PC-9 (cell line): ENCODE measurements around the gene VDR.

ENCODE experiments used
- EZH2 ChIP-seq: fragments of 200-600 bp; sonication (generic); IDR thresholded peaks from 2 replicates; pipeline ENCODE4 v1.8.0; 2017; ENCODE audit warnings: antibody characterized with exemption, low read depth
- TF ChIP-seq, protein P1 (sequence below): fragments of 200-600 bp; sonication (generic); conservative IDR thresholded peaks from 2 replicates; pipeline ENCODE4 v1.6.1; 2017; ENCODE audit warnings: mixed run types, antibody characterized with exemption, mild to moderate bottlenecking, moderate library complexity

GRCh38 chr12:47804171-47804570 is 100.6 kb downstream of the VDR start:
- TF ChIP-seq, protein P1, sequence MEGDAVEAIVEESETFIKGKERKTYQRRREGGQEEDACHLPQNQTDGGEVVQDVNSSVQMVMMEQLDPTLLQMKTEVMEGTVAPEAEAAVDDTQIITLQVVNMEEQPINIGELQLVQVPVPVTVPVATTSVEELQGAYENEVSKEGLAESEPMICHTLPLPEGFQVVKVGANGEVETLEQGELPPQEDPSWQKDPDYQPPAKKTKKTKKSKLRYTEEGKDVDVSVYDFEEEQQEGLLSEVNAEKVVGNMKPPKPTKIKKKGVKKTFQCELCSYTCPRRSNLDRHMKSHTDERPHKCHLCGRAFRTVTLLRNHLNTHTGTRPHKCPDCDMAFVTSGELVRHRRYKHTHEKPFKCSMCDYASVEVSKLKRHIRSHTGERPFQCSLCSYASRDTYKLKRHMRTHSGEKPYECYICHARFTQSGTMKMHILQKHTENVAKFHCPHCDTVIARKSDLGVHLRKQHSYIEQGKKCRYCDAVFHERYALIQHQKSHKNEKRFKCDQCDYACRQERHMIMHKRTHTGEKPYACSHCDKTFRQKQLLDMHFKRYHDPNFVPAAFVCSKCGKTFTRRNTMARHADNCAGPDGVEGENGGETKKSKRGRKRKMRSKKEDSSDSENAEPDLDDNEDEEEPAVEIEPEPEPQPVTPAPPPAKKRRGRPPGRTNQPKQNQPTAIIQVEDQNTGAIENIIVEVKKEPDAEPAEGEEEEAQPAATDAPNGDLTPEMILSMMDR = no peak
- TF ChIP-seq EZH2 = no peak
